HG03378 (cell line): ENCODE results near the gene AKR1A1.
"Not testable (repeated sequence)": the region's sequence is repeated elsewhere in the genome, so short reads cannot be mapped to it uniquely, and the experiment has no call there.

ENCODE experiments used
- ATAC-seq: cut with Tn5 transposase; IDR thresholded peaks from one replicate; pipeline ENCODE4 v1.9.1; 2021; ENCODE audit warnings: mild to moderate bottlenecking, moderate library complexity; ENCODE audit not compliant: unreplicated experiment

AKR1A1 gene

DNA sequence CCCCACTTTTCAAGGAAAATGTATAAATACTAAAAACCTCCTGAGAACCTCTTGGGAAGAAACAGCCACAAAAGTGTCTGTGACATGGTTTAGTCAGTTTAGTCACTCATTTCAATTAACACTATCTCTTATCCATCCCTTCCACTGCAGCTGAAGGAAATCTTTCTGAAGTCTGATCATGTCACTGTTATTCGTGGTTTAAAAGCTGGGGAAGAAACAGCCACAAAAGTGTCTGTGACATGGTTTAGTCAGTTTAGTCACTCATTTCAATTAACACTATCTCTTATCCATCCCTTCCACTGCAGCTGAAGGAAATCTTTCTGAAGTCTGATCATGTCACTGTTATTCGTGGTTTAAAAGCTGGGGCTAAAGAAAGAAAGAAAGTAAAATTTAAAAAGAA lies 27.1 kb upstream of the AKR1A1 start:
- not testable (repeated sequence) for ATAC-seq

DNA sequence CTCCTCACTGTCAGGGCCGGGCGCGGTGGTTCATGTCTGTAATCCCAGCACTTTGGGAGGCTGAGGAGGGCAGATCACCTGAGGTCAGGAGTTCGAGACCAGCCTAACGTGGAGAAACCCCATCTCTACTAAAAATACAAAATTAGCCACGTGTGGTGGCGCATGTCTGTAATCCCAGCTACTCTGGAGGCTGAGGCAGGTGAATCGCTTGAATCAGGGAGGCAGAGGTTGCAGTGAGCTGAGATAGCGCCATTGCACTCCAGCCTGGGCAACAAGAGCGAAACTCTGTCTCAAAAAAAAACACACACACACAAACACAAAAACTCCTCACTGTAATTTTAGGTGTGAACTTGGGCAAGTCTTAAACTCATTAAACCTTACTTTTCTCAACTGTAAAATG lies 26.7 kb upstream of the AKR1A1 start:
- ATAC-seq, result not testable (repeated sequence)

GRCh38 chr1:45526135-45526644 lies 24.4 kb upstream of the AKR1A1 start:
- ATAC-seq, result no peak

DNA sequence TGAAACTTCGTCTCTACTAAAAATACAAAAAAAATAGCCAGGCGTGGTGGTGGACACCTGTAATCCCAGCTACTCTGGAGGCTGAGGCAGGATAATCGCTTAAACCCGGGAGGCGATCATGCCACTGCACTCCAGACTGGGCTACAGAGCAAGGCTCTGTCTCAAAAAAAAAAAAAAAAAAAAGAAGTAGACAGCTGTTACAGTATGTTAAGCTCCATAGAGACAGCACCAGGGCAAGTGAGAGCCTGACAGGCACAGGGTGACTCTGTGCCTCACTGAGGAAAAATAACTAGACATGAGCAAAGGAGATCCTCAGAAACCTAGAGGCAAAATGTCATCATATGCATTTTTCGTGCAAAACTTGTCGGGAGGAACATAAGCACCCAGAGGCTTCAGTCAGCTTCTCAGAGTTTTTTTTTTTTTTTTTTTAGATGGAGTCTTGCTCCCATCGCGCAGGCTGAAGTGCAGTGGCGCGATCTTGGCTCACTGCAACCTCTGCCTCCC lies 19.9 kb upstream of the AKR1A1 start:
- no peak for ATAC-seq

DNA sequence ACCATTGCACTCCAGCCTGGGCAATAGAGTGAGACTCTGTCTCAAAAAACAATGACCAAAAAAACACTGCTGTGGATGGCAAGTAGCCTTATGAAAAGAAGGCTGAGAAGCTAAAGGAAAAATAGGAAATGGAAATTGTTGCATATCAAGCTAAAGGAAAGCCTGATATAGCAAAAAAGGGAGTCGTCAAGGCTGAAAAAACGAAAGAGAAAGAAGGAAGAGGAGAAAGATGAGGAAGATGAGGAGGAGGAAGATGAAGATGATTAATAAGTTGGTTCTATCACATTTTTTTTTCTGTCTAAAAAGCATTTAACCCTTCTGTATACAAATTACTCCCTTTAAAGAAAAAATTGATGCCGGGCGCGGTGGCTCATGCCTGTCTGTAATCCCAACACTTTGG lies 18.8 kb upstream of the AKR1A1 start:
- no peak for ATAC-seq

GRCh38 chr1:45535988-45536766 lies 14.4 kb upstream of the AKR1A1 start:
- no peak for ATAC-seq

DNA sequence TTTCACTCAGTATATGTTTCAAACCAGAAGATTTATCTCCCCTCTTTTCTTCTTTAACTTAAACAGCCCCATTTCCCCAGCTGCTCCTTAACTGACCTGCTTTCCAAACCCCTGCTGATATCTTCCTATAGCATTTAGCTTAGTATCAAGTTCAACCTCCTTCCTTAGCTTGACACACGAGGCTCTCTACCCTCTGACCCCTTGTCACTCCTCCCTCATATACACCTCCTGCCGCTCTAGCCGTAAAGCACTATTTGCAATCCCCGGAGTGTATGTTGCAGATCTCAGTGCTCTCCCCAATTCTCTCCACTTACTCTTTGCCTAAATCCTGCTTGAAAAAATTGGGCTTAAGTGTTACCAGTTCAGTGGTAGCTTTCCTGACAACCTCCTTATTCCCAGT lies 13.7 kb upstream of the AKR1A1 start:
- no peak for ATAC-seq

DNA sequence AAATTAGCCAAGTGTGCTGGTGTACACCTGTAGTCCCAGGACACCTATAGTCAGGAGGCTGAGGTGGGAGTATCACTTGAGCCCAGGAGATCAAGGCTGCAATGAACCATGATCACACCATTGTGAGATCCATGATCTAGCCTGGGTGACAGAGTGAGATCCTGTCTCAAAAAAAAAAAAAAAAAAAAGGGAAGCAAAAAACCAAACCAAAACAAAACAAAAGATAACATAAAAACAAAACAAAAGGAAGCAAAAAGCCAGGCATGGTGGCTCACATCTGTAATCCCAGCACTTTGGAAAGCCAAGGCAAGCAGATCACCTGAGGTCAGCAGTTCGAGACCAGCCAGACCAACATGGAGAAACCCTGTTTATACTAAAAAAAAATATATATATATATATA lies 9.4 kb upstream of the AKR1A1 start:
- ATAC-seq, result no peak

DNA sequence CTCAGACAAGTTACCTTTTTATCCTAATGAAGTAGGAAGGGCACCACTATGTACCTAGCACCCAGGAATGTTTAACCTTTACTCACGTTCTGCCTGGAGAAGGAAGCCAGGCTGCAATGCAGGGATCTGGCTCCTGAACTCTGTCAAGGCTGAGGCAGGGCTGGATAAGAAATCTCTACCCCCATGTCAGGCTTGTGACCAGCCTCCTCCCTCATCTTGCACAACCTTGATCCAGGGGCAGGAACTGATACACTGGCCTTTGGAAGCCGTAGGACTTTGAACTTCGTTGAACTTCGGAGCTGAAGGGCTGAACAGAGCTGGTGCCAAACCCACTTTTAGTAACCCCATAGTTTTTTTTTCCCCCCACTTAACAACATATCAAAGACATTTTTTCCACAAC lies 8.0 kb upstream of the AKR1A1 start:
- no peak for ATAC-seq

DNA sequence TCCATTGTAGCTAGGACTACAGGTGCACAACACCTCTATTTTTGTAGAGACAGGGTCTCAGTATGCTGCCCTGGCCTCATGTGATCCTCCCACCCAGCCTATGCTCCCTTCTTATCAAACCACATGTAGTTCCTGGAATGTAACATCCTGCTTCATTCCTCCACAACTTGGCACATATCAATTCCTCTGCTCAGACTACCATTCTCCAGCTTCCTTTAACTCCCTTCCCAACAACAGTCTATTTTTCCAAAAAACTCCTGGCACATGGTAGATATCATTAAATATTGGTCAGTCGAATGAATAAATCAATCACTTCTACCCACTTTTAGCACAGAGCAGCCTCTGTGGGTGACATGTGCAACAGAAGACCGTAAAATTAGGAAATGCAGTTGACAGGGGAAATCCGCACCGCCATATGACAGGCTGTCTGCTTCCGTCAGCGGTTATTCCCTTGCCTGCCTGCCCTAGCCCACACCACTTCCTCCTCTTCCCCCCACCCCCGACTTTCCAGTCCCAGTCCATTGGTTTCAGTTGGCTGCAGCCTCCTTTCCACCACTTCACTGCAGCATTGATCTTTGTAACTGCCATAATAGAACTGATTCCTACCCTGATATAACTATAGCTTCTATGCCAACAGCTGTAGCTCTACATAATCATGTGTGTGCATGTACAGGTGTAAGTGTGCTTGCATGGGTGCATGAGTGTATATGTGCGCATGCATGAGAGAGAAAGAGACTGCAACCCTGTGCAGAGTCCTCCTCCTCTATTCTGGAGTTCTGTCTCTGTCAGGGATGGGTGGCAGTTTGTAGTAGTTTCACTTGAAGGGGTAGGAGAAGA lies 6.8 kb upstream of the AKR1A1 start:
- ATAC-seq, result no peak

DNA sequence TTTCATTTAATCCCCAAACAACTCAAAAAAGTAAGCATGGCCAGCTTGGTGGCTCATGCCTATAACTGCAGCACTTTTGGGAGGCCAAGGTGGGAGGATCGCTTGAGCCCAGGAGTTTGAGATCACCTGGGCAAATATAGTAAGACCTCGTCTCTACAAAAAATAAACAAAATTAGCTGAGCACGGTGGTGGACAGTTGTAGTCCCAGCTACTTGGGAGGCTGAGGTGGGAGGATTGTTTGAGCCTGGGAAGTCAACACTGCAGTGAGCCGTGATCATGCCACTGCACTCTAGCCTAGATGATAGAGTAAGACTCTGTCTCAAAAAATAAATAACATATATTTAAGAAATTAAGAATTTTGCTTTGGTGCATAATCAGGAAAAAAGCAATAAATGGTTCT lies 6.1 kb upstream of the AKR1A1 start:
- ATAC-seq, result no peak

- ATAC-seq, result peak; percentile 59
Observed at GRCh38 chr1:45545019-45545493, 5.6 kb upstream of the AKR1A1 start.

DNA sequence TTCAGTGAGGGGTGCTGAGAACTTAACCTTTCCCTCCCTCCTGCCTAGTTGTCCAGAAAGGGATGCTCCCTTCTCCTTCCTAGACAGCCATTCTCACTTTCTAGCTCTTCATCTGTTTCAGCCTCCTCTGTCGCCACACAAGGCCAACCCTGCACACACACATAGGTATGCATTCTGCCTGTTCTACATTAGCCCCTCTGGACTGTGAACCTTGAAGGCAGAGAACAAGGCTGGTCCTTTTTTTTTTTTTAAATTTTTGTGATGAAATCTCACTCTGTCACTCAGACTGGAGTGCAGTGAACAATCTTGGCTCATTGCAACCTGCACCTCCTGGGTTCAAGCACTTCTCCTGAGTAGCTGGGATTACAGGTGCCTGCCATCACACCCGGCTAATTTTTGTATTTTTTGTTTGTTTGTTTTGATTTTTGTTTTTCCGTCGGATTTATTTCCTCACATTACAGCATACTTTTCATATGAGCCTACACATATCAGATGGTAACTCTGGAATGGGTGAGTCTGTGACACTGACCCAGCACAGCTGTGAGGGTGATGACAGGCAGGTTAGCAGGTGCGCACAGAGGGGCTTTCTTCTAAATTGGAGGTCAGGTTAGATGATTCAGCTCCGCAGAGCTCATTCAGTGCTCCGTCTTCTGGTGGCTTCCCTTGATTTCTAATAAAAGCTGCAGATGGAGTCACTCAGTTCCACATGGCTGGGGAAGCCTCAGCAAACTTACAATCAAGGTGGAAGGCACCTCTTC lies 4.9 kb upstream of the AKR1A1 start:
- no peak for ATAC-seq

DNA sequence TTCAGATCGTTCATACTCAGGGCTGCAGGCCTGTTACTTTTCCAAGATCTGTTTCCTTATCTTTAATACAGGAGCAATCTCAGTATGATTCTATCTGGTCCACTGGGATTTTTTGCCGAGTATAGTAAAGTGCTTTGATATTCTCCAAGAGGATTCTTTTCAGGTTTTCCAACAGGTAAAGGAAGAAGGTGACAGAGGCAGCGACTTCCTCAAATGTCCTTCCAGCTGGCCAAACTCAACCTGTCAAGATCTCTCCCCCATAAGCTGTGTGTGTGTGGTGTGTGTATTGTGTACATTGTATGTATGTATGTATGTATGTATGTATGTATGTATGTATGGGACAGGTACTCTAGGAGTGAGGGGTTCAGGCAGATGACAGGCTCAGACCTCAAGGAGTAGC lies 1.1 kb downstream of the AKR1A1 start:
- no peak for ATAC-seq

DNA sequence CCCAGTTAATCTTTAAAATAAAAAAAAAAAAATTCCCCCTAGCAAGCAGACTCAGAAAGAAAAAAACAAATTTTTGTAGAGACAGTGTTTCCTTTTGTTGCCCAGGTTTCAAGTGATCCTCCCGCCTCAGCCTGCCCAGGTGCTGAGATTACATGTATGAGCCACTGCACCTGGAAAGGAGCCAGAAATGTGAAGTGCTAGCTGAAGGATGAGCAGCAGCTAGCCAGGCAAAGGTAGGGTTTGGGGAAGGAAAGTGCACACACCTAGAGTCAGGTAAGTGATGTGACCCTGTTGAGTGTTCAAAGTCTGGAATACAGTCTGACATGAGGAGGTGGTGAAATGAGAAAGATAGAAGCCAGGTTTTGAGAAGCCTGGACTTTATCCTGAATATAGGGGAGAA lies 1.7 kb downstream of the AKR1A1 start:
- ATAC-seq, result no peak

DNA sequence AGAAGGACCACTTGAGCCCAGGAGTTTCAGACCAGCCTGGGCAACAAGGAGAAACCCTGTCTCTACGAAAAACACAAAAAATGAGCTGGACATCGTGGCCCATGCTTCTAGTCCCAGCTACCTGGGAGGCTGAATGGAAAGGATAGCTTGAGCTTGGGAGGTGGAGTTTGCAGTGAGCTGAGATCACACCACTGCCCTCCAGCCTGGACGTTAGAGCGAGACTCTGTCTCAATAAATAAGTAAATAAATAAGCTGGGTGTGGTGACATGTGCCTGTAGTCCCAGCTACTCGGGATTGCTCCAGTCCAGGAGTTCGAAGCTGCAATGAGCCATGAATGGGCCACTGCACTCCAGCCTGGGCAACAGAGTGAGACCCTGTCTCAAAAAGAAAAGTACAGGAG lies 3.6 kb downstream of the AKR1A1 start:
- ATAC-seq, result no peak

DNA sequence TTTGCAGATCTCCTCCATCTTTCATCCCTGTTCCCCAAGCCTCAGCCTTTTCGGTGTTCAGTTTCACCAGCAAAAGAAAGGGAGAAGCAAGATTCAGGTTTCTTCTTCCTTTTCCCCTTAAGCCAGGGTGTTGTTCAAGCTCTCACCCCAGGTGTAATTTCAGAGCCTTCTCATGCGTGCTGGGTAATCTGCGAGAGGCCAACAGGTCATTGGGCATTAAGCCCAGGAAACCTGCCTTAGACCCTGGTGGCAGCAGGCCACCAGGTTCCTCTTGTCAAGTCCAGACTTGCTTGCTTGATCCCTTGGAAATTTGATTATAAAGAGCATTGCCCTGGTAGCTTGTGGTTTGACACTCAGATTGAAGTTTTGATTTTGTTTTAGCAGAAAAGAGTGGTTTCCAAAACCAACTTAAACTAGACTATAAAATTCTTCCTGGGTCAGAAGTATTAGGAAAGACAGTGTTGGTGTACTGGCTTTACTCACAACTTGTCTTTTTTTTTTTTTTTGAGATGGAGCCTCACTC lies 6.9 kb downstream of the AKR1A1 start:
- ATAC-seq, result no peak

GRCh38 chr1:45563843-45564242 lies 13.2 kb downstream of the AKR1A1 start:
- ATAC-seq, result no peak

GRCh38 chr1:45566722-45567121 lies 16.1 kb downstream of the AKR1A1 start:
- ATAC-seq, result no peak

GRCh38 chr1:45567911-45568310 lies 17.3 kb downstream of the AKR1A1 start:
- no peak for ATAC-seq

GRCh38 chr1:45568421-45568820 lies 17.8 kb downstream of the AKR1A1 start:
- no peak for ATAC-seq
